Dermis microvascular lymphatic vessel endothelial cell (primary cell): ENCODE data around the gene NXN. TPM values are rescaled to one million over a fixed set of nuclear protein-coding genes. Genes with fewer than 3 reads are reported as not detected.
A peak's percentile ranks its signal among the peaks of the same experiment; 100 is the strongest.
"Not testable (repeated sequence)": the region's sequence is repeated elsewhere in the genome, so short reads cannot be mapped to it uniquely, and the experiment has no call there.

Experiments used
- DNase-seq, 2 donors: peaks; one replicate each; pipeline versions ENCODE4 v3.0.0 to v3.0.0-alpha.2; 2010; ENCODE audit warnings: low read depth in 2 of 2
- total RNA-seq: library from RNA; depleted of rRNA; stranded (reverse); fragments of >200 nt; gene quantifications from 2 replicates; pipeline ENCODE4 v1.2.1, GENCODE V29; 2014

NXN gene
- total RNA-seq, 1 donor from 2014 or later, result 91.7 TPM

GRCh38 chr17:956905-957304 is 22.7 kb downstream of the NXN start:
- peak in 1 of 2 donors; percentile 60 for DNase-seq

DNA sequence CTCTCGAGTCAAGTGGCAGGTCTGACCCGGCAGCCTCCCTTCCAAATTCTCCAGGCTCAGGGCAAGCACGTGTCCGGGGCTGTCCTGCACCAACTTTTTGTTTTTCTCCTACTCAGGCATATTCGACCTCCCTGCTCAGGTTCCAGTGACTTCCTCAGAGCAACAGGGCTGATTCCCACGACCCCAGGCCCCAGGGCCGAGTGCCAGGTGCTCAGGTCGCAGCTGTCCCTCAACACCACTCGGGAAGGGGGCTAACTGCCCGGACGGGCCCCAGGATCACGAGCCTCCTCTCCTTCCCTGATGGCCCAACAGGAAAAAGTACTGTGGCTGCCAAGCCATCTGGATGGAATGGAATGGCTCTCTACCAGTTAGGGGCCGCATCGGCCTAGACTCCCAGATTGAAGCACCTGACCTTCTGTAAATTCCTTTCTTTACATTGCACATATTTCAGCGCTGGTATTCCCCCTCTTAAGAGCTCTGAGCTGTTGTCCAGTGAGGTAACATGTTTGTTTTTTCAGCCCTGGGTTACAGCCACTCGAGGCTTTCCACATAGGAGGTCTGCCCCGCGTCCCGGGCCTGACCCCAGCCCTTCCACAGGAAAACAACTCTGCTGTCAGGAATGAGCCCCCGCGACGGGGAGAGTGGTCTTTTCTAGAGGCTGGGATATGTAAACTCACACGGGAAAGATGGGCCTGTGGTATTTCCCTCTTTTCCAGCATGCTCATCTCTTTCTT is 25.0 kb downstream of the NXN start:
- DNase-seq, result peak; percentile 100

DNA sequence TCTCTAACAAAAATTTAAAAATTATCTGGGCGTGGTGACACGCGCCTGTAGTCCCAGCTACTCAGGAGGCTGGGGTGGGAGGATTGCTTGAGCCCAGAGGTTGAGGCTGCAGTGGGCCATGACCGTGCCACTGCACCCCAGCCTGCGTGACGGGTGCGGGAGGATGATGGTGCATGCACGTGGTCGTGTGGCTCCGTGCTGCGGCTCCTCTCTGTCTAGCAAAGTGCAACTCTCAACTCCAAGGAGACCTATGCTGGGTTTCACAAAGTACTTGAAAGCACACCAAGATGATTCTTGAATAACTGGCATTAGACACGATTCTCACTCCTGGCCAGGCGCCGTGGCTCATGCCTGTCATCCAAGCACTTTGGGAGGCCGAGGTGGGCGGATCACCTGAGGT is 25.8 kb downstream of the NXN start:
- no peak for DNase-seq

GRCh38 chr17:952592-952991 is 27.0 kb downstream of the NXN start:
- not testable (repeated sequence) for DNase-seq

DNA sequence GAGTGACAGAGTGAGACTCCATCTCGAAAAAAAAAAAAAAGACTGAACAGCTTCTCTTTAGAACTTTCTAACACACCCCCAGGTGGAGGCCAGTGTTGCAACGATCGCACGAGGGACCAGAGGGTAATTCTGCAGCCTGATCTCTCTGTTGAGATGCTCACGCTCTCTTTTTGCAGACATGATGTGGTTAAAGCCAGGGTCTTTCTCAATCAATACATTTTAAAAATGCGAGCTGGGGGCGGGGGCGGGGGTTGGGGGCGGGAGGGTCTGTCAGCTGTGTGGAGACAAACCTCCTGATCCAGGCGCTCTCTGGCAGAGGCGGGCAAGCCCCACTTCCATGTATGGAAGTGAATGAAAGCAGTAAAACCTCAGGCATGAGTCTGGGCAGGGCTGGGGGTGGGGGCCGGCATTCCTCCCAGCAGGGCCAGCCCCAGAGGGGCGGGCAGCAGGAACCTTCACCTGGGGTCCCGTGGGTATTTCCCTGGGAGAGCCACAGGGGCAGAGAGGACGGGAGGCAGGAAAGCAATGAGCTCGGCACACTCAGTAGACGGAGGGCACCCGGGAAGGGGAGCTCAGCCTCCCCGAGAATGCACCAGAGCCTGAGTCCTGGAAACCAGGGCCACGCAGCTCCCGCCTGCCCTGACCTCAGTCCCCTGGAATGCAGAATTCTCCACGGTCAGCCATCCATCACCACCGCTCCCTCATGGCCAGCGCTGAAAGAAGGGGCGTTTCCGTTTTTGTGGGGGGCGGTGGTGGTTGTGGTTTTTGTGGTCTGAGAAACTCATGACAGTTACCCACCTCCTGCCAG is 28.0 kb downstream of the NXN start:
- DNase-seq, result peak in 1 of 2 donors; percentile 70

- DNase-seq, result no peak
Measured at GRCh38 chr17:949623-950303, 29.8 kb downstream of the NXN start.

DNA sequence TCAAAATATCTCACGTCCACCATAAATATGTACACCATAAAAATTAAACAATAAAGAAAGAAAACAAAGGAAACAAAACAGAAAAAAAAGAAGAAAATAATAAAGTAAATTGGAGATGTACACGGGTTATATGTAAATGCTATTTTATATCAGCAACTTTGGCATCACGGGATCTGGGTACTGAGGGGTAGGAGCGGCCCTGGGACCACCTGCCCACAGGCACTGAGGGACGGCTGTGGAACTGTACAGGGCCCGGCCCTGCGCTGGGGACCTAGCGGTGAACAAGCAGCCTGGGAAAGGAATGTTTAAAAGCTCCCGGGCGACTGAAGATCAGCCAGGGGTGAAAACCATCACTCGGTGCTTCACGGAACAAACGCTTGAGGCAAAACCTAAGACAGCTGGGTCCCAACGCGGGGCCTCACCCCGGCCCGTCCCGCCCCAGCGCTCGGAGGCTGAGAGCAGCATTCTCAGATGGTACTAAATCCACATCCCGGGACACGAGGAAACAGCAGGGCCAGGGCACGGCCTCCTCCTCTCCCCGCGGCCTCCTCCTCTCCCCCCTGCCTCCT is 31.2 kb downstream of the NXN start:
- DNase-seq, result no peak

DNA sequence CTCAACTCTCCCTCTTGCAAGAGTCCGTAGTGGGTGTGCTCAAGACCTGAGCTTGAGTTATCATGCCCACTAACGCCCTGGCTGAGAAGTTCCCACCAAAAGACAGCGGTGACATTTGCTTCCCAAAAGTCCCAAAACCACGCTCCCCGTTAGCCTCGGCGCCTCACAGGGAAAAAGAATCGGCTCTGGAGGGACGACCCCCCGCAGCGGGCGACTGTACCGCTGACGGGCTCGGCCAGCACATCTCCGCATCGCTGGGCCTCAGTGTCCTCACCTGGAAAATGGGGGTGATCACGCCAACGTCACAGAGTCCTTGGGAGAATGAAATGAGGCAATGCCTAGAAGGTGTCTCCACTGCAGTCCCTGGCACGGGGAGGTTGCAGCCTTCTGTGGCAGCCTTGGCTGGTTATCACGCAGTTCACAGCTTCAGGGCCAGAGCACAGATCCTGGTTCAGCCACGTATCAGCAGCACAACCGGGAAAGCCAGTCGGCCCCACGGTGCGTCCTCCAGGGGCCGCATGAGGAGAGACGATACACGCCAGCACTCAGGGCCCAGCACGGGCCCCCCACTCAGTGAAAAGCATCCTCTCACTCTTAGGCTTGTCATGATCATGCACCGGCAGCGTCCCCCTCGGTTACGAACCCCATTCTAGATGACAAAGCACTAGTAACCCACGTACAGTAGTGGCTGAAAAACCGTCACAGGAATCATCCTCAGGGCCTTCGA is 32.9 kb downstream of the NXN start:
- DNase-seq, result no peak

DNA sequence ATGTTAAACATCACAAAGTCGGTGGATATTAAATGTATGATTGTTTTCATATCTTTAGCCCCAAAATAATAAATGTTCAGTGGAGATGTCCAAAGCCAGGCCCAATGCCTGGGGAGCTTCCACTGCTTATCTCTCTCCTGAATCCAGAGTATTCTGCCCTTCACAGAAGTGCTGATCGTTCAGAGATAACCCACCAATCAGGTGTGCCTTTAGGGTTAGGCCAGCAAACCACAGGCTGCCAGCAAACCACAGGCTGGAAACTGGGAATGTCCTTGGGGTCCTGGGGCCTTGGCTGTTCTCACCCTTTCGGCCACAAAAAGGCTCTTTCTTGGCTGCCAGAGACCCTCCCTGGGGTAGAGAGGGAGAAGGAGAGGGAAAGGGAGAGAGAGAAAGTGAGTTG is 33.9 kb downstream of the NXN start:
- DNase-seq, result no peak

DNA sequence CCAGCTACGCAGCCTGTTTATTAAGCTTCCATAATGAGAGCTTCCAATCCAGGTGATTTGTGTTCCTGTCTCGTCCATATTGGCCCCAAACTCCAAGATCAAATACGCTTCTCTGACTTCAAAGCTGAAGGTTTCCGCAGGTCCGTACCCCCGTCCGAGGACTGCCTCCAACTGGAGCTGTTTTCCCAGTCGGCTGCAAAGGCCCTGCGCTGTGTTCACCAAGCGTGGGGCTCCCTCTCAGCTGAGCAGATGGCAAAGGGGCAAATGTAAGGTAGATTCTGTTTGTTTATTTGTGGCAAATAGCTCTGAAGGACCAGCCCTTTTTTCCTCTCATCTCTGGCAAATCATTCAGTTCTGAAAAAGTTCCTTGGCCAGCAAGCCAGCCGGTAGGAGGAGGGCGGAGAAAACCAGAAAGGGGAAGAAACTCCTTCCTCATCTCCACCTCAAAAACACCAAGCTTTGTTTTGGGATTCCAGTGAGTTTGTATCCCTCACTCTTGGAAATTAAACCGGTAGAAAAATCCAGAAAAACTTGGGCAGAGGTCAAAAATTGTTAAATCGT is 35.2 kb downstream of the NXN start:
- no peak for DNase-seq

DNA sequence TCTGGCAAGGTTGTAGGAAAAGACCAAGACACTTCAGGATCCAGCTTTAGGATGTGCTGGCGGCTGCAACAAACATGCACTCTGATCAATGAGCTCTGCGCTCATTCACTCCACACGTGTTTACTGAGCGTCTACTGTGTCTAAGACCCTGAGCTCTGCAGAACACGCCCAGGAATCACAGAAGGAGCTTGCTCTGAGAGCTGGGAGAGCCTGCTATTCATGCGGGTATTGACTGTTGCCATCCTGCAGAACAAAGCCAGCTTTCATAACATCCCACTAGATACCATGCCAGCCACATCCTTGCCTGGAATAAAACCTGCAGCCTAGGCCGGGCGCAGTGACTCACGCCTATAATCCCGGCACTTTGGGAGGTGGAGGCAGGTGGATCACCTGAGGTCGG is 44.1 kb downstream of the NXN start:
- DNase-seq, result no peak

GRCh38 chr17:933312-934073 is 46.1 kb downstream of the NXN start:
- peak in 1 of 2 donors; percentile 92 for DNase-seq

DNA sequence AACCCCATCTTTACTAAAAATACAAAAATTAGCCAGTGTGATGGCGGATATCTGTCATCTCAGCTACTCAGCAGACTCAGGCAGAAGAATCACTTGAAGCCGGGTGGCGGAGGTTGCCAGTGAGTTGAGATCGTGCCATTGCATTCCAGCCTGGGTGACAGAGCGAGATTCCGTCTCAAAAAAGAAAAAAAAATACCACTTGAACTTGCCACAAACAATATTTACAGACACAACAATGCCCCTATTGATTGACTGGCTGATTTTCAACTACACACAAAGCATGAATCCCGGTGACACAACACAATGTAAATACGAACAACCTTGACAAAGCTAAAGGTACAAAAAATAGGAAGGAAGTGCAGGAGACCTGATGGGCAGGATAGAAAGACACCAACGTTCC is 49.3 kb downstream of the NXN start:
- DNase-seq, result peak in 1 of 2 donors; percentile 49

DNA sequence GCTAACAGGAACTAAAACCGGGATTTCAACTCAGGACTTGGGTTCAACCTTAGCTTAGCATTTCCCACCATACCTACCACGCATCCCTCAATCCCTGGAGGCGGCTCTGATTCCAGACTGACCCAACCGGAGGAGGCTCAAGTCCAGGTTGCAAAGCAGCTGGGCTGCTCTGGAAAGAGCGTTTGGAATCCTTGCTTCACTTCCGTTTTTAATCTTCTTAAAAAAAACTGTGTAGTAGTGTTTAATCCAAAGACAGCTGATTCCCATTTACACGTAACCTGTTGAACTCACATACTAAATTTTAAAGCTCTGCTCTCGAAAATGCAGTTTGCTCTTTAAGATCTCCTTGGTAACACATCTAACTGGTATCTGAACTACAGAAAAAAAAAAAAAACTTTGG is 50.0 kb downstream of the NXN start:
- DNase-seq, result no peak

DNA sequence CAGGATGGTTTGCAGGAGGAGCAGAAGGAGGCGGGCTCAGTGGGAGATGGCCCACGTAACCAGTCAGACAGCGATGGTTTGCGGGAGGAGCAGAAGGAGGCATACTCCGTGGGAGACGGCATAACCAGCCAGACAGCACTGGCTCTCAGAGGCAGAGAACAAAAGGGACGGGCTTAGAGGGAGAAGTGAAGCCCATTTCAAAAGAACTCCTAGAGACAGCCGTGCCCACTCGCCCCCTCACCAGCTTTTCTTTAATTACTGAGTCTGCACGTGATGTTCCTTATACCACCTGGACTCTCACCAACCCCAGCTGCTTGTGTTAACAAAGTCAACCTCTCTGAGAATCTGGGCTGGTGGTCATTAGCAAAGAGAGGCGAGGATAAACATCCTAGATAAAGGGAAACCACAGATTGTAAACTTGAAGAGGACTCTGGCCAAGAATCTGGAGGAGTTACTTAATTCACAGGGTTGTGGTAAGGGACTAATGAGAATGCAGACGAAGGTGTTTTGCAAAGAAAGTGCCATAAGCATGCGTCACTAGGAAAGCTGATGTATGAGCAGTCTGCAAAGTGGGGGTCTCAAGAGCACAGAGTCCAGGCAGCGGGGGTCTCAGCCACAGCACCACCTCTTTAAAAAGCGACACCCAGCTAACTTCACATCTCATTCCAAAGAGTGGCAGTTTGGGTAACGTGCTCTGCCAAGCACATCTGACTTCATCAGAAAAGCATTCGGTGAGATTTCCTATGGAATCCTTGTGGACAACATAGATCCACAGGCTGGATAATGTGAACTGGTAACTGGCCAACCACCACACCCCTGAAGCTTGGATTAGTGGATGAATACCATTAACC is 51.7 kb downstream of the NXN start:
- DNase-seq, result peak in 1 of 2 donors; percentile 77

DNA sequence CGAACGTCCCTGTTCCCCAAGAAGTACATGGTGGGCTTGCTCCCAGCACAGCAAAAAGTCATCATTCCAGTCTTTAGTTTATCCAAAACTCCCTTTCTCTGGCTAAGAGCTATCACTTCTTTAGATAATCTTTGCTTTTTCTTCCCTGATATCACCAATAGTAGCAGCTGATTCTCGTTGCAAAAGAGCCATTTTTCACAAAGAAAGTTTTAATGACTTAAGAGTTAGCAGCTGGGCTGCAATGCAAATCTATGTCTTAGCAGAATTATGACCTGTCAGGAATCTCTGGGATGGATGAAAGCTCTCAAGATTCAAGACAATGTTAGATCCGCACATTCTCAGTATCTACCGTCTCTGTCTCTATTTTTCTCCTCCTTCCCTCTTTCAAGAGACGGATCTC is 53.8 kb downstream of the NXN start:
- no peak for DNase-seq

DNA sequence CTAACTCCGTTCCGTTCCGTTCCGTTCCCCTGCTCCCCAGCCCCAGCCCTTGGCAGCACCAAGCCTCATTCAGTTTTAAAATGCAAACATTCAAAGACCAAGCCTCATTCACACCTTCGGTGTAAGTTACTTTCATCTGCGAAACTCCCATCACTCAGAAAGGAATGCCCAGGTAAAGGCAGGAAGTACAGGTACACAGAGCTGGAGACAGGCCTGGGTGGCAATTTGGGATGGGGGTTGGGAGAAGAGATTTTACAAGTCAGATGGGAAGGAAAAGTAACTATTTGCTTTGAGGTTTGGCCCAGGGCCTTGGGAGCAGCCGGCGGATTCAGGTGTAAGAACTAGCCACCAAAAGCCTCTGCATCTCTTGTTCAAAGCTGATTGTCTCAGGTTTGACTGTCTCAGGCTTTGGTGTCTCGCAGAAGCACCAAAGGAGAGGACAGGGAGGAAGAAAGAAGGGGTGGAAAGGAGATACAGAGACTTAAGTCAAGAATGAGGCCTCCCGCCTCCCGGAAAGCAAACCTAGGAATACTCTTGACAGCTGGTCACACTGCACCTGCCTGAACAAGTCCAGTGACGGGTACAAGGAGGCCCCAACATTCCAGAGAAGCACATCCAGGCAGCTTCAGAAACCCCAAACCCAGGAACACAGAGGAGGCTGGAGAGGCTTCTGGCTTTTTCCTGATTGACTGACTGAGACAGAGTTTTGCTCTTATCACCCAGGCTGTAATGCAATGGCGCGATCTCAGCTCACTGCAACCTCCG is 54.7 kb downstream of the NXN start:
- no peak for DNase-seq

- not testable (repeated sequence) for DNase-seq
Measured at GRCh38 chr17:924306-924705, 55.3 kb downstream of the NXN start.

GRCh38 chr17:923633-924032 is 55.9 kb downstream of the NXN start:
- no peak for DNase-seq
